Bone marrow (tissue), 2 donors: Measurements from ENCODE around the gene LPIN1.
A peak's percentile ranks its signal among the peaks of the same experiment; 100 is the strongest.
"Not testable (repeated sequence)": the region's sequence is repeated elsewhere in the genome, so short reads cannot be mapped to it uniquely, and the experiment has no call there.

Source experiments
- DNase-seq, 2 donors: peaks; one replicate each; lab custom pipeline; 2025; lab: John Stamatoyannopoulos, UW

The LPIN1 gene

GRCh38 chr2:11811036-11811654 lies 64.7 kb downstream of the LPIN1 start:
- DNase-seq = no peak

- DNase-seq = no peak
Observed at GRCh38 chr2:11812466-11813248, 66.2 kb downstream of the LPIN1 start.

- not testable (repeated sequence) for DNase-seq
Observed at GRCh38 chr2:11813345-11813744, 66.9 kb downstream of the LPIN1 start.

- DNase-seq = no peak
Observed at GRCh38 chr2:11813951-11814350, 67.5 kb downstream of the LPIN1 start.

GRCh38 chr2:11814979-11815510 lies 68.6 kb downstream of the LPIN1 start:
- no peak for DNase-seq

GRCh38 chr2:11816935-11817334 lies 70.5 kb downstream of the LPIN1 start:
- DNase-seq = not testable (repeated sequence)

GRCh38 chr2:11819235-11819729 lies 72.8 kb downstream of the LPIN1 start:
- DNase-seq = no peak

- DNase-seq = no peak
Observed at GRCh38 chr2:11820650-11821049, 74.2 kb downstream of the LPIN1 start.

GRCh38 chr2:11821705-11822104 lies 75.3 kb downstream of the LPIN1 start:
- no peak for DNase-seq

GRCh38 chr2:11822359-11822745 lies 75.9 kb downstream of the LPIN1 start:
- not testable (repeated sequence) for DNase-seq

GRCh38 chr2:11822746-11823451 lies 76.5 kb downstream of the LPIN1 start:
- no peak for DNase-seq

- DNase-seq = no peak
Observed at GRCh38 chr2:11824901-11825828, 78.7 kb downstream of the LPIN1 start.

- DNase-seq = no peak
Observed at GRCh38 chr2:11827547-11827946, 81.1 kb downstream of the LPIN1 start.

- no peak for DNase-seq
Observed at GRCh38 chr2:11828933-11829323, 82.5 kb downstream of the LPIN1 start.

- peak; percentile 27 to 55 for DNase-seq
Observed at GRCh38 chr2:11829324-11829946, 83.0 kb downstream of the LPIN1 start.

- peak; percentile 24 to 94 for DNase-seq
Observed at GRCh38 chr2:11829947-11830707, 83.7 kb downstream of the LPIN1 start.

- DNase-seq = no peak
Observed at GRCh38 chr2:11830708-11831301, 84.4 kb downstream of the LPIN1 start.

- DNase-seq = no peak
Observed at GRCh38 chr2:11831415-11831814, 85.0 kb downstream of the LPIN1 start.

- DNase-seq = no peak
Observed at GRCh38 chr2:11832531-11832930, 86.1 kb downstream of the LPIN1 start.

- no peak for DNase-seq
Observed at GRCh38 chr2:11833601-11834000, 87.2 kb downstream of the LPIN1 start.
